ENCODE data around the gene PARD6G. TPM values are rescaled to one million over a fixed set of nuclear protein-coding genes. Genes with fewer than 3 reads are reported as not detected.

The PARD6G gene
- total and polyA plus RNA-seq, 10 of the 15 experiments (the other 5 are each of a cell fraction or from before 2014, with no cell fraction given), result 0.20 to 2.0 (median 0.60) TPM

DNA sequence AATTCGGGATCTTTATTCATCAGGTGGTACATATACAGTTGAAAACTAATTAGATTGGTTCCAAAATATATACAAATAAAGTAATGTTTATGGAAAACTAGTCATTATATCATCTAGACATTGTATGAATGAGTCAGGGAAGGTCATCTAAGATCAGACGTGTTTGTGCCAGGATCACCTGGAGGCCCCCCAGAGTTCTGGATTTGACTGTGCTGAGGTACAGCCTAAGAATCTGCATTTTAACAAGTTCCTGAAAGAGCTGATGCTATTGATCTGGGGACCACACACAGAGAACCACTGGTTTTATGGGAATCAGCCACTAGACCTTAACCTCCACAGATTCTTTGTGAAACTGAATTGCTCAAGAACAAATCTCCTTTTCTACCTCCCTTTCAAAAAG lies 43.2 kb downstream of the PARD6G start (continued):
- no peak for TF ChIP-seq MEF2B (IDR thresholded peaks at IDR 0.05; ENCODE audit: partially characterized antibody, poor library complexity, severe bottlenecking)

DNA sequence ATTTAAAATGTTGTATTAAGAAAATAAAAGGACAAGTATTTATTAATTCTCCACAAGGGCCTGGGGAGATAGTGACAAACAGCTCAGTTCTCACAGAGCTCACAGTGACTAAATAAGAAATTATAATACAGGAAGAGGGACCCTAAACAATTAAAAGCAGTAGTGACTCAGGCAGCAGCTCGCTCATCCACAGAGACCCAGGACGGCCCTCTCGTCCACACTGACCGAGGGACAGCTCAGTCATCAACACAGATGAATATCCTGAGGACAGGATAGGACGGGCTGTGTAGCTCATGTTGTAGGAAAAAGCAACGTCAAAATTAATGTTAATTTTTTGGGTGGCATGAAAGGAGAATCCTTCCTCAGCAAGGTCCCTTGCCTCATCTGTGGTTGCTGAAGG lies 44.1 kb downstream of the PARD6G start:
- Histone ChIP-seq H3K4me2 (ENCODE audit: control insufficient read depth, insufficient read depth) (peak overlapping the region; percentile 45), H3K4me3 (no peak overlapping the region), H3K27ac (ENCODE audit: control insufficient read depth, insufficient read depth) (no peak overlapping the region), H3K27me3 (replicated peaks in 1 of 2; ENCODE audit: control insufficient read depth in 2 of 2, insufficient read depth in 2 of 2, low read length in 1 of 2) (no peaks in the 10 kb centered on the region), H2AFZ (ENCODE audit: control insufficient read depth, low read depth, low read length) (no peak overlapping the region), H3K9ac (ENCODE audit: control insufficient read depth, insufficient read depth, low read length) (no peak overlapping the region), H3K79me2 (ENCODE audit: control insufficient read depth, insufficient read depth, low read length) (no peaks in the 10 kb centered on the region), H4K20me1 (ENCODE audit: control insufficient read depth, insufficient read depth) (no peaks in the 10 kb centered on the region), H3K36me3 (ENCODE audit: control insufficient read depth in 2 of 2, insufficient read depth in 2 of 2, low read length in 1 of 2) (no peaks in the 10 kb centered on the region), H3K4me1 (ENCODE audit: control insufficient read depth, insufficient read depth, low read length) (peaks cover 27% of the 10 kb centered on the region), H3K9me3 (replicated peaks; ENCODE audit: control insufficient read depth, insufficient read depth, low read length) (no peaks in the 10 kb centered on the region; the same call in 2 of the 3 replicates)
- intact Hi-C loops (cut with micrococcal nuclease; ENCODE audit: unreplicated experiment), result no loop called here
- DNase-seq (ENCODE audit: low read depth, low spot score) (no peak), FAIRE-seq (no peak), ATAC-seq (no peak; the same call in 2 of the 3 replicates)
- SMC1A ChIA-PET (ENCODE audit: uncharacterized antibody, unreplicated experiment), result interaction anchor here (0.6 to 2.7 kb wide), 10 partner anchors 10 to 56 kb away, joined by 3 to 12 read pairs (median 4); no protein-coding TSS in a partner anchor
- CTCF ChIA-PET, result interaction anchor here (1.0 to 4.7 kb wide), 9 partner anchors 8 to 53 kb away, joined by 3 to 22 read pairs (median 6); no protein-coding TSS in a partner anchor
- 17% methylated on average over 6 of the region's 6 CpGs for WGBS (ENCODE audit: insufficient coverage, insufficient replicate concordance, low lambda C conversion rate, missing lambda C conversion rate)
- in situ Hi-C loops (cut with MboI), result no loop called here
- no TSS peak for BruUV-seq (replicated peaks)
- RAD21 ChIA-PET (ENCODE audit: unreplicated experiment), result interaction anchor here (1.0 to 2.0 kb wide), 7 partner anchors 9 to 42 kb away, joined by 3 to 5 read pairs (median 4); no protein-coding TSS in a partner anchor
- TF ChIP-seq NFXL1 (IDR thresholded peaks at IDR 0.05; ENCODE audit: borderline replicate concordance) (no peak), NR2F1 (conservative IDR thresholded peaks at IDR 0.05) (no peak), POLR2AphosphoS5 (IDR thresholded peaks at IDR 0.05; ENCODE audit: low read length) (no peak), ATF7 (IDR thresholded peaks at IDR 0.05; ENCODE audit: low read depth) (no peak), RFX5 (IDR thresholded peaks at IDR 0.05; ENCODE audit: low read depth, low read length) (no peak), CREM (IDR thresholded peaks at IDR 0.05; ENCODE audit: low read depth) (no peak), YY1 (IDR thresholded peaks at IDR 0.05; ENCODE audit: low read depth, low read length) (no peak), PAX5 (IDR thresholded peaks at IDR 0.05; ENCODE audit: borderline replicate concordance, low read depth, low read length) (no peak), RBBP5 (conservative IDR thresholded peaks at IDR 0.05) (no peak)
- TF ChIP-seq, protein P1, sequence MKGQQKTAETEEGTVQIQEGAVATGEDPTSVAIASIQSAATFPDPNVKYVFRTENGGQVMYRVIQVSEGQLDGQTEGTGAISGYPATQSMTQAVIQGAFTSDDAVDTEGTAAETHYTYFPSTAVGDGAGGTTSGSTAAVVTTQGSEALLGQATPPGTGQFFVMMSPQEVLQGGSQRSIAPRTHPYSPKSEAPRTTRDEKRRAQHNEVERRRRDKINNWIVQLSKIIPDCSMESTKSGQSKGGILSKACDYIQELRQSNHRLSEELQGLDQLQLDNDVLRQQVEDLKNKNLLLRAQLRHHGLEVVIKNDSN (IDR thresholded peaks at IDR 0.05; ENCODE audit: borderline replicate concordance, extremely low read length, insufficient read depth, low read depth, low read length), result no peak
- POLR2A ChIA-PET, result interaction anchor here (0.9 to 2.3 kb wide), 2 partner anchors 9 to 10 kb away, joined by 3 to 10 read pairs; no protein-coding TSS in a partner anchor

Data from GM12878 (cell line).